CD4-positive, alpha-beta T cell treated with Interleukin-17A for 1 hour (primary cell): ENCODE results near the gene CAMK2B.
A peak's percentile ranks its signal among the peaks of the same experiment; 100 is the strongest.
"Not testable (repeated sequence)": the region's sequence is repeated elsewhere in the genome, so short reads cannot be mapped to it uniquely, and the experiment has no call there.

ENCODE experiments used
- DNase-seq: peaks from one replicate; pipeline ENCODE4 v3.0.0-alpha.2; 2020

CAMK2B gene

GRCh38 chr7:44212581-44213184 lies 112.7 kb downstream of the CAMK2B start:
- DNase-seq, result no peak

GRCh38 chr7:44212018-44212417 lies 113.4 kb downstream of the CAMK2B start:
- no peak for DNase-seq

- no peak for DNase-seq
Observed at GRCh38 chr7:44211126-44211675, 114.2 kb downstream of the CAMK2B start.

- DNase-seq, result no peak
Observed at GRCh38 chr7:44210107-44210506, 115.3 kb downstream of the CAMK2B start.

GRCh38 chr7:44208085-44208484 lies 117.3 kb downstream of the CAMK2B start:
- no peak for DNase-seq

- no peak for DNase-seq
Observed at GRCh38 chr7:44206008-44206407, 119.4 kb downstream of the CAMK2B start.

- DNase-seq, result no peak
Observed at GRCh38 chr7:44201813-44202212, 123.6 kb downstream of the CAMK2B start.

GRCh38 chr7:44200699-44201461 lies 124.5 kb downstream of the CAMK2B start, which contains the start of gene YKT6:
TSS of gene YKT6 (plus strand) at chr7:44200978. CDS start at chr7:44201136, 158 bp downstream.
- peak; percentile 95 for DNase-seq

GRCh38 chr7:44200163-44200562 lies 125.2 kb downstream of the CAMK2B start:
- not testable (repeated sequence) for DNase-seq

- no peak for DNase-seq
Observed at GRCh38 chr7:44197474-44197873, 127.9 kb downstream of the CAMK2B start.

- DNase-seq, result peak; percentile 39
Observed at GRCh38 chr7:44196450-44196872, 128.9 kb downstream of the CAMK2B start.

GRCh38 chr7:44195889-44196288 lies 129.5 kb downstream of the CAMK2B start:
- no peak for DNase-seq

GRCh38 chr7:44194562-44195145 lies 130.7 kb downstream of the CAMK2B start:
- no peak for DNase-seq

- no peak for DNase-seq
Observed at GRCh38 chr7:44194069-44194468, 131.3 kb downstream of the CAMK2B start.

GRCh38 chr7:44193011-44193802 lies 132.2 kb downstream of the CAMK2B start:
- no peak for DNase-seq

GRCh38 chr7:44191171-44191570 lies 134.2 kb downstream of the CAMK2B start:
- no peak for DNase-seq

GRCh38 chr7:44189993-44190872 lies 135.2 kb downstream of the CAMK2B start:
- DNase-seq, result no peak

- DNase-seq, result no peak
Observed at GRCh38 chr7:44189286-44189992, 136.0 kb downstream of the CAMK2B start, which contains the start of gene GCK. TSS of gene GCK (minus strand) at chr7:44189439. CDS start at chr7:44188953, 486 bp downstream.

- no peak for DNase-seq
Observed at GRCh38 chr7:44188480-44189225, 136.7 kb downstream of the CAMK2B start.
